NT2/D1 (cell line): ENCODE data around the gene FILIP1L.

Experiments used
- DNase-seq: peaks from one replicate; pipeline ENCODE4 v3.0.0-alpha.2; 2011; ENCODE audit warnings: low read depth, low spot score
- H3K27me3 ChIP-seq: 2 replicates; pipeline ENCODE4 v1.6.0; 2011; ENCODE audit warnings: mild to moderate bottlenecking; ENCODE audit not compliant: insufficient read length, insufficient read depth
- H3K36me3 ChIP-seq: 2 replicates; pipeline ENCODE4 v1.6.1; 2011; ENCODE audit warnings: mild to moderate bottlenecking, low read length, mixed read lengths; ENCODE audit not compliant: insufficient read depth, insufficient read length
- H3K4me1 ChIP-seq: 2 replicates; pipeline ENCODE4 v1.5.1; 2011; ENCODE audit not compliant: insufficient read depth, insufficient read length
- H3K4me3 ChIP-seq: 2 replicates; pipeline ENCODE4 v1.5.1; 2011; ENCODE audit warnings: low read depth; ENCODE audit not compliant: insufficient read length
- H3K9ac ChIP-seq: 2 replicates; pipeline ENCODE4 v1.6.0; 2011; ENCODE audit warnings: low read depth; ENCODE audit not compliant: insufficient read length
- H3K9me3 ChIP-seq: 2 replicates; pipeline ENCODE4 v1.5.1; 2011; ENCODE audit warnings: mild to moderate bottlenecking, low read length; ENCODE audit not compliant: insufficient read depth
- SUZ12 ChIP-seq: IDR thresholded peaks from 2 replicates; pipeline ENCODE4 v1.6.1; 2011; ENCODE audit not compliant: insufficient read length, insufficient read depth; ENCODE audit errors: extremely low read depth
- YY1 ChIP-seq: IDR thresholded peaks from 2 replicates; pipeline ENCODE4 v1.6.1; 2011; ENCODE audit not compliant: insufficient read length, insufficient read depth
- ZNF274 ChIP-seq: IDR thresholded peaks from 2 replicates; pipeline ENCODE4 v1.6.1; 2011; ENCODE audit warnings: mild to moderate bottlenecking, low read depth, low read length

FILIP1L gene

GRCh38 chr3:100020876-100021644 lies 93.2 kb downstream of the FILIP1L start:
- no peaks in the 10 kb centered on the region for H3K9me3 ChIP-seq

GRCh38 chr3:100019719-100020118 lies 94.6 kb downstream of the FILIP1L start:
- TF ChIP-seq SUZ12 (no peak), ZNF274 (no peak), YY1 (no peak)
- Histone ChIP-seq H3K4me3 (no peak overlapping the region), H3K9me3 (no peaks in the 10 kb centered on the region), H3K9ac (no peak overlapping the region), H3K36me3 (no peaks in the 10 kb centered on the region), H3K27me3 (no peaks in the 10 kb centered on the region), H3K4me1 (no peaks in the 10 kb centered on the region)
- no peak for DNase-seq

More at GRCh38 chr3:100020876-100021644, 93.2 kb downstream of the FILIP1L start:
- Histone ChIP-seq H3K36me3 (no peaks in the 10 kb centered on the region), H3K27me3 (no peaks in the 10 kb centered on the region), H3K4me1 (no peaks in the 10 kb centered on the region), H3K9ac (no peak overlapping the region), H3K4me3 (no peak overlapping the region)
- no peak for TF ChIP-seq ZNF274
- no peak for TF ChIP-seq SUZ12
- TF ChIP-seq YY1 = no peak
- DNase-seq = no peak

GRCh38 chr3:100018806-100019205 lies 95.5 kb downstream of the FILIP1L start:
- H3K4me3 ChIP-seq = no peak overlapping the region
- TF ChIP-seq YY1 = no peak
- no peak for TF ChIP-seq ZNF274
- no peak for TF ChIP-seq SUZ12
- no peaks in the 10 kb centered on the region for H3K27me3 ChIP-seq
- no peak for DNase-seq
- H3K9me3 ChIP-seq = no peaks in the 10 kb centered on the region
- H3K9ac ChIP-seq = no peak overlapping the region
- no peaks in the 10 kb centered on the region for H3K36me3 ChIP-seq
- no peaks in the 10 kb centered on the region for H3K4me1 ChIP-seq

GRCh38 chr3:100010087-100010417 lies 104.2 kb downstream of the FILIP1L start:
- Histone ChIP-seq H3K4me3 (no peak overlapping the region), H3K9me3 (no peaks in the 10 kb centered on the region), H3K27me3 (no peaks in the 10 kb centered on the region), H3K4me1 (no peaks in the 10 kb centered on the region), H3K9ac (no peak overlapping the region), H3K36me3 (no peaks in the 10 kb centered on the region)
- DNase-seq = no peak
- TF ChIP-seq SUZ12 (no peak), YY1 (no peak), ZNF274 (no peak)

GRCh38 chr3:100009276-100010086 lies 104.8 kb downstream of the FILIP1L start:
- no peak for DNase-seq
- no peak overlapping the region for H3K9ac ChIP-seq
- H3K4me1 ChIP-seq = no peaks in the 10 kb centered on the region
- H3K27me3 ChIP-seq = no peaks in the 10 kb centered on the region
- H3K4me3 ChIP-seq = no peak overlapping the region
- H3K36me3 ChIP-seq = no peaks in the 10 kb centered on the region
- no peak for TF ChIP-seq ZNF274
- no peak for TF ChIP-seq YY1
- no peak for TF ChIP-seq SUZ12
- no peaks in the 10 kb centered on the region for H3K9me3 ChIP-seq

- Histone ChIP-seq H3K4me1 (no peaks in the 10 kb centered on the region), H3K9me3 (no peaks in the 10 kb centered on the region), H3K27me3 (no peaks in the 10 kb centered on the region), H3K36me3 (no peaks in the 10 kb centered on the region), H3K9ac (no peak overlapping the region), H3K4me3 (no peak overlapping the region)
- no peak for DNase-seq
- TF ChIP-seq ZNF274 = no peak
- TF ChIP-seq YY1 = no peak
Observed at GRCh38 chr3:100008081-100008698, 106.1 kb downstream of the FILIP1L start.

- H3K36me3 ChIP-seq = no peaks in the 10 kb centered on the region
- H3K4me3 ChIP-seq = no peak overlapping the region
- H3K27me3 ChIP-seq = no peaks in the 10 kb centered on the region
- no peak for TF ChIP-seq ZNF274
- TF ChIP-seq SUZ12 = no peak
- no peak for TF ChIP-seq YY1
- no peak for DNase-seq
- no peaks in the 10 kb centered on the region for H3K4me1 ChIP-seq
- no peaks in the 10 kb centered on the region for H3K9me3 ChIP-seq
- no peak overlapping the region for H3K9ac ChIP-seq
Observed at GRCh38 chr3:100007313-100007712, 107.0 kb downstream of the FILIP1L start.
